KMS-11 (cell line): ENCODE measurements around the gene WFIKKN2.

Experiments used
- H2AFZ ChIP-seq: fragments of 200-600 bp; sonication (generic); 2 replicates; pipeline ENCODE4 v1.6.1; 2016; ENCODE audit warnings: antibody characterized with exemption, mixed run types, low read depth
- H3K27ac ChIP-seq: fragments of 200-600 bp; sonication (generic); 2 replicates; pipeline ENCODE4 v1.6.1; 2016; ENCODE audit warnings: mild to moderate bottlenecking, mixed run types
- H3K27me3 ChIP-seq: fragments of 200-600 bp; sonication (generic); 2 replicates; pipeline ENCODE4 v1.6.1; 2017; ENCODE audit warnings: mild to moderate bottlenecking, low read depth, mixed run types, moderate library complexity; ENCODE audit not compliant: insufficient read depth
- H3K36me3 ChIP-seq: fragments of 200-600 bp; sonication (generic); 2 replicates; pipeline ENCODE4 v1.6.1; 2017; ENCODE audit warnings: mild to moderate bottlenecking, mixed run types; ENCODE audit not compliant: insufficient read depth
- H3K4me1 ChIP-seq: fragments of 200-600 bp; sonication (generic); 2 replicates; pipeline ENCODE4 v1.6.1; 2016; ENCODE audit warnings: mild to moderate bottlenecking, low read depth, mixed run types; ENCODE audit not compliant: poor library complexity, severe bottlenecking
- H3K4me2 ChIP-seq: fragments of 200-600 bp; sonication (generic); 2 replicates; pipeline ENCODE4 v1.7.0; 2016; ENCODE audit warnings: mild to moderate bottlenecking, mixed run types
- H3K4me3 ChIP-seq: fragments of 200-600 bp; sonication (generic); IDR thresholded peaks from 2 replicates; pipeline ENCODE4 v1.6.1; 2017; ENCODE audit warnings: low read depth, low read length, mixed read lengths; ENCODE audit not compliant: insufficient read depth
- H3K79me2 ChIP-seq: fragments of 200-600 bp; sonication (generic); 2 replicates; pipeline ENCODE4 v1.6.1; 2016; ENCODE audit warnings: low read depth, mixed run types; ENCODE audit not compliant: insufficient read depth
- H3K9ac ChIP-seq: fragments of 200-600 bp; sonication (generic); 2 replicates; pipeline ENCODE4 v1.6.1; 2016; ENCODE audit warnings: mild to moderate bottlenecking, mixed run types
- H4K20me1 ChIP-seq: fragments of 200-600 bp; sonication (generic); 2 replicates; pipeline ENCODE4 v1.6.1; 2016; ENCODE audit warnings: mild to moderate bottlenecking, mixed run types; ENCODE audit not compliant: insufficient read depth
- CTCF ChIP-seq: fragments of 200-600 bp; sonication (generic); conservative IDR thresholded peaks from 2 replicates; pipeline ENCODE4 v1.6.1; 2017; ENCODE audit warnings: low read depth, mild to moderate bottlenecking, antibody characterized with exemption, low read length, moderate library complexity, mixed read lengths

Gene WFIKKN2

GRCh38 chr17:50879086-50879485 lies 43.7 kb downstream of the WFIKKN2 start:
- TF ChIP-seq CTCF: no peak
- Histone ChIP-seq H3K4me3 (no peak overlapping the region), H4K20me1 (no peaks in the 10 kb centered on the region), H3K36me3 (no peaks in the 10 kb centered on the region), H3K4me2 (no peak overlapping the region), H2AFZ (no peak overlapping the region), H3K4me1 (no peaks in the 10 kb centered on the region), H3K79me2 (no peaks in the 10 kb centered on the region), H3K9ac (no peak overlapping the region), H3K27me3 (no peaks in the 10 kb centered on the region), H3K27ac (no peak overlapping the region)

- Histone ChIP-seq H3K4me3 (no peak overlapping the region), H3K9ac (no peak overlapping the region), H4K20me1 (no peaks in the 10 kb centered on the region), H3K27ac (no peak overlapping the region), H3K36me3 (no peaks in the 10 kb centered on the region), H3K4me2 (no peak overlapping the region), H3K79me2 (no peaks in the 10 kb centered on the region), H3K27me3 (no peaks in the 10 kb centered on the region), H3K4me1 (no peaks in the 10 kb centered on the region), H2AFZ (no peak overlapping the region)
- TF ChIP-seq CTCF: no peak
These were observed 45.8 kb downstream of the WFIKKN2 start for GRCh38 chr17:50881182-50881581.

DNA sequence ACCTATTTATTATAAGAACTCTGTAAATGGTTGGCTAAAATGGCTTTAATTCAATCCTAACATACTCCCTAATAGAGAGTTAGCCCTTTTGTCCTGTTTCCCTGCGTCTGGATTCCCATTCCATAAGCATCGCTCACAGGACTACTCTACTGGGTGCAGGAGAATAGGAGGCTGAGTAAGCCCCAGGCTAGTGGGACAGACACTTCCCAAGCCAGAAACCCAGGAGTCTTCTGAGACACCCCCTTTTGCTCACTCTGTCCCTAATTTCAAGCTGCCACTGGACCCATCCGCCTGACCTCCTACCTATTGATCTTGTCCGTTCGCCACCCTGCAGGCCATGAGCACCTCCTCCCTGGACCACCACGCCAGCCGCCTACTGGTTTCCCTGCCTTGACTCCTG lies 47.5 kb downstream of the WFIKKN2 start:
- H3K4me3 ChIP-seq: no peak overlapping the region
- H3K36me3 ChIP-seq: no peaks in the 10 kb centered on the region
- TF ChIP-seq CTCF: no peak
- H3K9ac ChIP-seq: no peak overlapping the region
- no peaks in the 10 kb centered on the region for H3K4me1 ChIP-seq
- H3K4me2 ChIP-seq: no peak overlapping the region
- no peaks in the 10 kb centered on the region for H4K20me1 ChIP-seq
- no peaks in the 10 kb centered on the region for H3K79me2 ChIP-seq
- no peaks in the 10 kb centered on the region for H3K27me3 ChIP-seq
- no peak overlapping the region for H2AFZ ChIP-seq
- H3K27ac ChIP-seq: no peak overlapping the region

GRCh38 chr17:50883850-50884438 lies 48.6 kb downstream of the WFIKKN2 start:
- no peak overlapping the region for H3K4me3 ChIP-seq
- no peak overlapping the region for H2AFZ ChIP-seq
- no peaks in the 10 kb centered on the region for H3K36me3 ChIP-seq
- H3K4me1 ChIP-seq: no peaks in the 10 kb centered on the region
- no peak overlapping the region for H3K27ac ChIP-seq
- no peaks in the 10 kb centered on the region for H4K20me1 ChIP-seq
- no peak overlapping the region for H3K4me2 ChIP-seq
- no peak overlapping the region for H3K9ac ChIP-seq
- no peaks in the 10 kb centered on the region for H3K79me2 ChIP-seq
- no peak for TF ChIP-seq CTCF
- no peaks in the 10 kb centered on the region for H3K27me3 ChIP-seq
